Bronchial smooth muscle cell (primary cell): ENCODE results near the gene ZNF432. TPM values are rescaled to one million over a fixed set of nuclear protein-coding genes. Genes with fewer than 3 reads are reported as not detected.

Source experiments
- total RNA-seq: library from RNA; depleted of rRNA; stranded (reverse); fragments of >200 nt; gene quantifications from 2 replicates; pipeline ENCODE4 v1.2.1, GENCODE V29; 2014

ZNF432 gene
- total RNA-seq, result 7.7 and 9.7 TPM in 2 replicates

GRCh38 chr19:52048555-52049501 lies at the start of gene ZNF432:
ZNF432 (minus strand) TSS chr19:52048838; CDS start chr19:52046868, 1,970 bp downstream.

GRCh38 chr19:52095172-52096014 lies 46.8 kb upstream of the ZNF432 start, which contains the start of gene ZNF841:
ZNF841 (minus strand) TSS chr19:52095765; CDS start chr19:52084801, 10,964 bp downstream.

GRCh38 chr19:52028027-52028779 lies 20.4 kb downstream of the ZNF432 start, which contains the start of gene ZNF614:
ZNF614 (minus strand) TSS chr19:52028379; CDS start chr19:52025745, 2,634 bp downstream.

GRCh38 chr19:52007806-52008557 lies 40.7 kb downstream of the ZNF432 start, which contains the start of gene ZNF615:
ZNF615 (minus strand) TSS chr19:52008211; CDS start chr19:52003711, 4,500 bp downstream.

GRCh38 chr19:51986309-51987291 lies 62.0 kb downstream of the ZNF432 start, which contains the start of gene ZNF350:
ZNF350 (minus strand) TSS chr19:51986840; CDS start chr19:51974360, 12,480 bp downstream.

Other genes starting within 250 kb of the ZNF432 start
- 7.6 and 7.9 TPM in 2 replicates for gene ZNF577, start 160.9 kb downstream of the ZNF432 start, total RNA-seq
- 3.8 and 4.3 TPM in 2 replicates for gene ZNF649, start 143.8 kb downstream of the ZNF432 start, total RNA-seq
- gene ZNF613, start 121.4 kb downstream of the ZNF432 start, total RNA-seq, result 6.6 and 10.2 TPM in 2 replicates
- 12.5 and 13.1 TPM in 2 replicates for gene ZNF350, start 62.0 kb downstream of the ZNF432 start, total RNA-seq
- 10.6 and 16.7 TPM in 2 replicates for gene ZNF615, start 40.6 kb downstream of the ZNF432 start, total RNA-seq
- 4.8 and 7.1 TPM in 2 replicates for gene ZNF614, start 20.5 kb downstream of the ZNF432 start, total RNA-seq
- 13.7 and 20.0 TPM in 2 replicates for gene ZNF841, start 46.9 kb upstream of the ZNF432 start, total RNA-seq
- gene ZNF616, start 91.1 kb upstream of the ZNF432 start, total RNA-seq, result 9.0 and 12.2 TPM in 2 replicates
- gene ZNF836, start 122.8 kb upstream of the ZNF432 start, total RNA-seq, result 8.2 and 11.5 TPM in 2 replicates
- 112 and 113 TPM in 2 replicates for gene PPP2R1A, start 141.2 kb upstream of the ZNF432 start, total RNA-seq
- 12.3 and 22.1 TPM in 2 replicates for gene ZNF766, start 220.7 kb upstream of the ZNF432 start, total RNA-seq
- 3.9 and 4.8 TPM in 2 replicates for gene ZNF480, start 248.3 kb upstream of the ZNF432 start, total RNA-seq